ENCODE measurements around the gene BPGM. TPM values are rescaled to one million over a fixed set of nuclear protein-coding genes. Genes with fewer than 3 reads are reported as not detected.
A peak's percentile ranks its signal among the peaks of the same experiment; 100 is the strongest.

BPGM gene
- total RNA-seq, 1 donor from 2014 or later = 23.7 TPM

DNA sequence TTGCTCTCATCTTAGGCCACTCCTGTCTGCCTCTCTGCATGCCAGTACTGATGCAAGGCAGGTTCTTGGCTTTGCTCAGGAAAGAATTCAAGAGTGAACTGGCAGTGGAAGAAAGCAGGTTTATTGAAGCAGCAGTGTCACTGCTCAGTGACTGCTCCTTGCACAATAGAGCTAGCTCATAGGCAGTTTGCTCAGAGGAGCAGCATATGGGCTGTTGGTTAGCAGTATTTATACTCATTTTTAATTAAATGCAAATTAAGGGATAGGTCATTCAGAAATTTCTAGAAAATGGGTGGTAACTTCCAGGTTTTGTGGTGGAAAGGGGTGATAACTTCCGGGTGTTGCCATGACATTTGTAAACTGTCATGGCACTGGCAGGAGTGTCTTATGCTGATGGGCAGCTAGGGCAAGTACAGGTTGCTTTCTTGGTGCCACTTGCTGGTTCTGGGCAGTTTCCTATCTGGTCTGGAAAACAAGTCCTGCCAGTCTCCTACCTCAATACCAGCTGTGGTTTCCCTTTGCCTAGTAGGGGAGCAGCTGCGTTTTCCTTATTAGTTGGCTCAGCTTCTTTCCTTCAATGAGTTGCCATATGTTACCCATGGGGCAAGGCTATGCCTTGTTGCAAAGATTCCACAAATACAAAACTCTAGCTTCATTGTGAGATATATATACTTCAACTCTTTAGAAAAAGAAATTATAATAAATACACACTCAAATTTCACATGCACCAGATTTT lies 68.0 kb downstream of the BPGM start:
- no peak for DNase-seq (ENCODE audit: extremely low read depth, low read depth, low spot score)

DNA sequence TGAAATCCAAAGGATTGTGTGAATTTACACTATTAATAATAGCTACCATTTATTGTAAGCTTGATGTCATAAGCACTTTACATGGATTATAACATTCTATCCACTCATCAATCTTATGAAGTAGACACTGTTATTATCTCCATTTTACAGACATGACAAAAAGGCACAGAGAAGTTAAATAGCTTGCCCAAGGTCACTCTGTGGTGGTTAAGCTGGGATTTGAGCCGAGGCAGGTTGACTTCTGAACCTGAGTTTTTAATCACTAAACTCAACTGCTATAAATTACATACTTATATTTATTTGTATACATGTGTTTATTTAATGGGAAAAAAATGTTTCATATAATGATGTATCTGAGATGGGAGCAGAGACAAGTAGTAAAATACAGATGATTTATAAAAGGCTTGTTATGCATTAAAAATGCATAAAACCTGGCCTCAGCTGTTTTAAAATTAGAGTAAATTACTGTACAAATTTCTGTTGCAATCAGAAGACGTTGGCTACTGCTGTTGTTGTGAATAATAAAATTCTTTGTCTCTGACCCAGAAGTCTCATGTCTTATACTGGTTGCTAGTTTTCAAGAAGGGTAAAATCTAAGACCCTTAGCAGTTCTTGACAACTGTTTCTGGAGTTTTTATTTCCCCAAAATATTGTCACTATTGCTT lies 71.7 kb downstream of the BPGM start:
- no peak for DNase-seq (ENCODE audit: extremely low read depth, low read depth, low spot score)

DNA sequence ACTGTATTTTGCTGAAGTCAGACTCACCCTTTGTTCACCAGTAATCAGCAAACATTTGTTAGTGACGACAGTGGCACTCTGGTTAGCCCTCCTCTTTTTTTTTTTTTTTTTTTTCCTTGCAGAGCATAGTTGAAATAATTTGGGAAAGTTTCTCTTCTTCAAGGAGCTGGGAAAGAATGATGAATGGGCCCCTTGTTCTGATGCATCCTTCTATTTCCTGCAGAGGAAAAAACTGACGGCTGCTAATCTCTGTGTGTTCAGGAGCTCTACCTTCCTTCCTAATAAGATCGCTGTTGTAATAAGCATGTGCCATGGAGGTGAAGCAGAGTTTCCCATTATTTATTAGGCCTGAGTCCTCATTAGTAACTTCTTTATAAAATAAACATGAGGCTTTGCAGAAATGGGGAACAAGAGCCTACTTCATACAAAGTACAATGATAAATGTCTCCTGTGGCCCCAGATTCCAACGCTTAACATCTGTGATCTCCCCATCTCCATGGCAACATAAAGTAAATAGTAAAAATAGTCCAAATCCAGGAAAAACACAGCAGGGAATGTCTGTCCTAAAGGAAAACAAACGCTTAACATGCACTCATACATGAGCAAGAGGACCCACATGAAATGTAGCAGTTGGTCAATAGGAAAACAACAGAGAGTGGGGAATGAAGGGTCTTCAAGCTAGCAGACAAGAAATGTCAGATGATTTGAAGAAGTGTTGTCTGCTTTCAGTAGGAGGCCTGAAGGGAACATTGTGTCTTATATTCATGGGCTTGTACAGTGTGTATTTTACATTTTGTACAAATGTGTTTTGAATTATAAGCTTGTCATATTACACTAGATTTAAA lies 73.7 kb downstream of the BPGM start:
- DNase-seq (ENCODE audit: extremely low read depth, low read depth, low spot score) = peak; percentile 71

DNA sequence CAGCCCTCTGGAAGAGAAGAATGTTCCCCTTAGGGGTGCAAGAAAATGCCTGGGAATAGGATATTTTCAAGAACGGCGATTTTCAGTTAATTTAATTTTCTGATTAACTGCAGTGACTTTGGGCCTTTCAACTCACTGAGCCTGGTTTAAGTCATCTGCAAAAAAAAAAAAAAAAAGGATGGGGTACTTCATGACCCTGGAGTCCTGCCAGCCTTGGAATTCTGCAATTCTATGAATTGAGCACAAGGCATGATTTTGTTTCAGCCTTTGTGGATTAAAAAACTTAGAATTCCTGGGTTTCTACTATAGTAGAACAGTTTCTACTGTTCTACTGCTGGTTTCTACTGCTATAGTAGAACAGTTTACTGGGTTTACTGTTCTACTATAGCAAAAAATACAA lies 74.5 kb downstream of the BPGM start:
- no peak for DNase-seq (ENCODE audit: extremely low read depth, low read depth, low spot score)

DNA sequence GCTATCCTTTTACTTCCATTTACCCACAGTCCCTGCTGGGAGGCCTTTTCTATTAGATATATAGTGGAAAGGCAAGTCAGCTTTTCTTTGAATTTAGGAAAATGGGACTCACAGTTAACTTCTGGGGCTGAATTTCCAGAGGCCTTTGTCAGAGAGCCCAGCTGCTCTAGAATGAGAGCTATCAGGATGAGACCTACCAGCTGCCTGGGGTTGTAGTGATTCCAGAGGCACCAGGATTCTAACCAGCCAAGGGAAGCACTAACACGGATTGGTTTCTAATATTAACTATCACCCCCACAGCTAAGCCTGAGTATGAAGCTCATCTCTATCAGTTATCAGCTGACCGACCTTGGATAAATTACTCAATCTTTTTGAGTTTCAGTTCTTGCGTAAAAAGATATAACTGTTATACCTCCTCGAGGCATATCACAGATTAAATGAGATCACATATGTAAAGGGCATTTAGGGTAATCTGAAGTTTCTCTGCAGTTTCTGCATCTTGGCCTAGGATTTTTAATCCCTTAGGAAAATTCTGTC lies 76.2 kb downstream of the BPGM start:
- no peak for DNase-seq (ENCODE audit: extremely low read depth, low read depth, low spot score)

DNA sequence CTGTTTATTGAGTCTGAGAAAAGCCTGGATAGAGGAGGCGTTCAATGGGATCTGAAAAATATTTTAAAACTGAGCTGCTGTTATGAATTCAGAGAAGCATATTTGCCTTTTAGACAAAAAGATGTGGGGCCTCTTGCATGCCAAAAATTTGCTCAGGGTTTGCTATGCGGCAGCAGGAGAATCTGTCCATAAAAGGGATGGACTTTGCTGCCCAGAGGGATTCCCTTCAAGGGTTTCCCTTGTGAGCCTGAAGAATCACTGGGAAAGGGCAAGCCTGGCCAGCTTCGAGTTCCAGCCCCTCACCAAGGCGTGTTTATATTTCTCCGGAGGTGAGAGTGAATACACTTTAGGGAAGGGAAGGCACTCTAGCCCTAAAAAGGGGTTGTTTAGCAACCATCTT lies 77.2 kb downstream of the BPGM start:
- DNase-seq (ENCODE audit: extremely low read depth, low read depth, low spot score) = no peak

DNA sequence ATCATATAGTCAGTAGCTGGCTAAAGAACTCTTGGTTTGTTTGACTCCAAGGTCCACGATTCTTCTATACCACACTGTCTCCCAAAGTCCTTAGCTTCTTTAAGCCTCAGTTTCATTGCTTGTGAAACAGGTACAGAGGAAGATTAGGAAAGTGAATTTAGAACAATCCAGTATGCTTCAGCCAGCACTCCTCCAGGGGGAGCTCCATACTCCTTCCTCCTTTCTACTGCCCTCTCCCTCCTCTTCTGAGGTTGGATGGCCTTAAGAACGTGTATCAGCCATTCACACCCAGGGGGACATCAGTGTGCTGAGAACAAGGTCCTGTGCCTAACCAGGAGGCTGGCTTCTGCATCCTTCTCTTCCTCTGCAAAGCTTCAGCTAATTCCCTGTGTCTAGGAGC lies 78.0 kb downstream of the BPGM start:
- no peak for DNase-seq (ENCODE audit: extremely low read depth, low read depth, low spot score)

DNA sequence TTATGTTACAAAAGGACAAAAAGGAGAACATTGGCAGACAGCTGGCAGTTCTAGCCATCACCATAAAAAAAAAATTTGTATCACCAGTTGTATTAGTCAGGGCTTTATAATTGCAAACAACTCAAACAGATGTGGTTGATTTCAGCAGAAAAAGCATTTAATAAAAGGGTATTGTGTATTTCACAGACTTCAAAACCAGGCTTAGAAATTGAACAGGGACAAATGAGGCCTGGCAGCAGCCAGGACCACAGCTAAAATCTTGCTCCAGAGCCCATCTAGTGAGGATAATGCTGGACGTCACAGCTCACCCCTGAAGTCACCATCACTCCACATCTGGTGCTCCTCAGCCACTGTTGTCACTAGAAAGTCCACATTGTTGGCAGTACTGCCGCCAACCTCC lies 79.9 kb downstream of the BPGM start:
- DNase-seq (ENCODE audit: extremely low read depth, low read depth, low spot score) = no peak

DNA sequence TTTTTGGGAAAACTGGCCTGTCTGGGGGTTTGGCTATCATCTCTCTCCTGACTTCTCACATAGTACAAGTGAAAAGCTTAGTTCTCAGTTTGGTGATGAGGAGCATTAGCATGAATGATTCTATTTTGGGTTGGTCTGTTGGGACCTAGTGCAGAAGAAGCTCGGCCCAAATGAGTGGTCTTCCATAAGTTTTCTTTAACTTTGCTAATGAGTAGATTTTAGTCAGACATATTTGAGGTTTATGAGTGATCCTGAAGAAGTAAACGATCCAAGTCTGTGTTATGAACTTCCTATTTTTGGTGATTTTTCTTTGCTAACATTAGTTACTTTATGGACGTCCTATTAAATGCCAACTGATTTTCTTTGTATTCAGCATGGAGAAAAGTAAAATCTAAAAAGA lies 81.1 kb downstream of the BPGM start:
- no peak for DNase-seq (ENCODE audit: extremely low read depth, low read depth, low spot score)

Other genes with a start within 250 kb of the BPGM start
- 68.5 and 97.4 TPM in 2 replicates for gene AKR1B1, start 187.8 kb upstream of the BPGM start, total RNA-seq
- not detected in 2 replicates for gene AKR1B10, start 119.3 kb upstream of the BPGM start, total RNA-seq
- gene AKR1B15, start 97.7 kb upstream of the BPGM start, total RNA-seq = not detected in 2 replicates
- gene CALD1, start 132.8 kb downstream of the BPGM start, total RNA-seq = 151 and 251 TPM in 2 replicates

All from glomerular endothelial cell (primary cell).